Measurements from ENCODE around the gene GNAS.

The GNAS gene

DNA sequence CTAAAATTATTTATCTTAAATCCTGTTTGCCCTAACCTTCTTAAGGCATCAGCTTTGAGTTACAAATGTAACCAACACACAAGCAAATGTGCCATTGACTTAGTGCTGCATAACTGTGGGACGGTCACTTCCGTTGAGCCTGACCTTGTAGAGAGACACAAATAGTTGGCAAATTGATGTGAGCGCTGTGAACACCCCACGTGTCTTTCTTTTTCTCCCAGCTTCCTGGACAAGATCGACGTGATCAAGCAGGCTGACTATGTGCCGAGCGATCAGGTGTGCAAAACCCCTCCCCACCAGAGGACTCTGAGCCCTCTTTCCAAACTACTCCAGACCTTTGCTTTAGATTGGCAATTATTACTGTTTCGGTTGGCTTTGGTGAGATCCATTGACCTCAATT, 56.4 kb downstream of the GNAS start:
- H3K4me3 ChIP-seq (ENCODE audit: low read depth, low read length): no peak overlapping the region
- DNase-seq (ENCODE audit: low read depth): no peak
- TF ChIP-seq CTCF (IDR thresholded peaks at IDR 0.05; ENCODE audit: low read depth, low read length) (no peak), POLR2A (IDR thresholded peaks at IDR 0.05; ENCODE audit: extremely low read depth, insufficient read length) (no peak), MYC (IDR thresholded peaks at IDR 0.05; ENCODE audit: low read depth, low read length) (no peak), MAX (IDR thresholded peaks at IDR 0.05; ENCODE audit: low read depth, low read length) (no peak)

DNA sequence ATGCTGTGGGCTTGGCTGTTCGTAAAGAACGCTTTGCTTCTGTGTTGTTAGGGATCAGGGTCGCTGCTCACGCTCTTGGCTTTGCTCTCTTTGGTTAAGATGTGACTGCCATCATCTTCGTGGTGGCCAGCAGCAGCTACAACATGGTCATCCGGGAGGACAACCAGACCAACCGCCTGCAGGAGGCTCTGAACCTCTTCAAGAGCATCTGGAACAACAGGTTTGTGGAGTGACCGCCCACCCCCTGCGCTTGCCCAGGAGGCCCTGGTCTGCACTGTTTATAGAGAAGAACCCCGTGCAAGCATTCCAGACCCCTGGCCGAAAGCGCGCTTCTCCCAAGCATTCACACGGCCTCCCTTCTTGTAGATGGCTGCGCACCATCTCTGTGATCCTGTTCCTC, 57.1 kb downstream of the GNAS start:
- H3K4me3 ChIP-seq (ENCODE audit: low read depth, low read length): no peak overlapping the region
- DNase-seq (ENCODE audit: low read depth): no peak
- TF ChIP-seq MAX (IDR thresholded peaks at IDR 0.05; ENCODE audit: low read depth, low read length) (no peak), POLR2A (IDR thresholded peaks at IDR 0.05; ENCODE audit: extremely low read depth, insufficient read length) (no peak), CTCF (IDR thresholded peaks at IDR 0.05; ENCODE audit: low read depth, low read length) (no peak), MYC (IDR thresholded peaks at IDR 0.05; ENCODE audit: low read depth, low read length) (no peak)

DNA sequence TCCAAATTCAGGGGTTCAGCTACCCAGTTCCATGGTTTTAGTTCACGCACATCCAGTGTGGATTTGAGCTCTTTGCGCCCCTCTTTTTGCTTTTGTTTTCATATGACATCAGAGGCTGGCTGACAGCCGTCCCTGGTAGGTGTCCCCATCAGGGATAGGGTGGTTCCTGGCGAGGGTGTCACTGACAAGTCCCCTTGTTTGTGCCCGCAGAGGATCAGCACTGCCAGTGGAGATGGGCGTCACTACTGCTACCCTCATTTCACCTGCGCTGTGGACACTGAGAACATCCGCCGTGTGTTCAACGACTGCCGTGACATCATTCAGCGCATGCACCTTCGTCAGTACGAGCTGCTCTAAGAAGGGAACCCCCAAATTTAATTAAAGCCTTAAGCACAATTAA, 58.0 kb downstream of the GNAS start:
- H3K4me3 ChIP-seq (ENCODE audit: low read depth, low read length): no peak overlapping the region
- DNase-seq (ENCODE audit: low read depth): no peak
- no peak for TF ChIP-seq POLR2A (IDR thresholded peaks at IDR 0.05; ENCODE audit: extremely low read depth, insufficient read length)
- TF ChIP-seq MYC (IDR thresholded peaks at IDR 0.05; ENCODE audit: low read depth, low read length): no peak
- TF ChIP-seq CTCF (IDR thresholded peaks at IDR 0.05; ENCODE audit: low read depth, low read length): no peak
- no peak for TF ChIP-seq MAX (IDR thresholded peaks at IDR 0.05; ENCODE audit: low read depth, low read length)

DNA sequence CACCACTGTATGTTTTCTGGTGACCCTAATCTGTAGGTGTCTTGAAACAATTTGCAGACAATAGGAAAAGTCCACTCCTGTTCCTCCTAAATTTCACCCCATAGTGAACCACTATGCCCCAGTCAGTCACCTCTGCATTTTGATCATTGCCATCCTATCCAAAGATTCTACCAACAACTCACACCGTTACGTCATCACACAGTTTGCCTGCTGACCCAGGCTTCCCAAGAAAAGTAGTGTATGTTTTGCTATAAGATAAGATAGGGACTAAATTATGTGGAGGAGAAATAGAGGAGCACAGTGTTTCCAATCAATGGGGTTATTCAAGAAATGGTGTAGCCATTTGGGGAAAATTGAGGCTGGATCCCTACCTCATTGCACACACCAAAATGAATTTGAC, 58.8 kb downstream of the GNAS start:
- no peak overlapping the region for H3K4me3 ChIP-seq (ENCODE audit: low read depth, low read length)
- no peak for DNase-seq (ENCODE audit: low read depth)
- TF ChIP-seq CTCF (IDR thresholded peaks at IDR 0.05; ENCODE audit: low read depth, low read length): no peak
- TF ChIP-seq MAX (IDR thresholded peaks at IDR 0.05; ENCODE audit: low read depth, low read length): no peak
- no peak for TF ChIP-seq POLR2A (IDR thresholded peaks at IDR 0.05; ENCODE audit: extremely low read depth, insufficient read length)
- TF ChIP-seq MYC (IDR thresholded peaks at IDR 0.05; ENCODE audit: low read depth, low read length): no peak

GRCh38 chr20:58911970-58912369, 59.5 kb downstream of the GNAS start:
- no peak overlapping the region for H3K4me3 ChIP-seq (ENCODE audit: low read depth, low read length)
- peak; percentile 33 for DNase-seq (ENCODE audit: low read depth)
- TF ChIP-seq MAX (IDR thresholded peaks at IDR 0.05; ENCODE audit: low read depth, low read length): no peak
- no peak for TF ChIP-seq POLR2A (IDR thresholded peaks at IDR 0.05; ENCODE audit: extremely low read depth, insufficient read length)

DNA sequence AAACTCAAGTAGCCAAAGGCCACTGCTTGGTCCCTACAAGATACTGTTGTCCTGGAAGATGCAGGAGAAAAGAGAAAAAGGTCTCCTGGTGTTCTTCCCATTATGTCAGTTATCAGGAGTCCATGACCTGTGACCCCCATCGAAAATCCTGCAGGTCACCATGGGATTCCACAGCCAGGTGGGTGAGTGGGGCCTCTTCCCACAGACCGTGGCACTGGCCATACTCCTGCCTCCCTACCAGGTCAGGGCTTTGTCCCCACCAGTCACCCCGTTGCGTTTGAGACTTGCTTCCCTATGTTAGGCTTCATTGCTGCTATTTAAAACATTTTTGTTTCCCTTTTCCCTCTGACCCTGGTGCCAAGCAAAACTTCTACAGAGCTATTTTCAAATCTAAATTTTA, 60.6 kb downstream of the GNAS start:
- TF ChIP-seq CTCF (IDR thresholded peaks at IDR 0.05; ENCODE audit: low read depth, low read length): no peak
- TF ChIP-seq POLR2A (IDR thresholded peaks at IDR 0.05; ENCODE audit: extremely low read depth, insufficient read length): no peak
- no peak for TF ChIP-seq MAX (IDR thresholded peaks at IDR 0.05; ENCODE audit: low read depth, low read length)
- TF ChIP-seq MYC (IDR thresholded peaks at IDR 0.05; ENCODE audit: low read depth, low read length): no peak
- no peak for DNase-seq (ENCODE audit: low read depth)
- H3K4me3 ChIP-seq (ENCODE audit: low read depth, low read length): no peak overlapping the region
